Suppressor macrophage treated with lipopolysaccharide for 1 hour (primary cell): ENCODE data around the gene PPIL4.
A peak's percentile ranks its signal among the peaks of the same experiment; 100 is the strongest.
"Not testable (repeated sequence)": the region's sequence is repeated elsewhere in the genome, so short reads cannot be mapped to it uniquely, and the experiment has no call there.

Source experiments
- DNase-seq, 3 donors: peaks; one replicate each; pipeline ENCODE4 v3.0.0-alpha.2; 2020 to 2022

Gene PPIL4

DNA sequence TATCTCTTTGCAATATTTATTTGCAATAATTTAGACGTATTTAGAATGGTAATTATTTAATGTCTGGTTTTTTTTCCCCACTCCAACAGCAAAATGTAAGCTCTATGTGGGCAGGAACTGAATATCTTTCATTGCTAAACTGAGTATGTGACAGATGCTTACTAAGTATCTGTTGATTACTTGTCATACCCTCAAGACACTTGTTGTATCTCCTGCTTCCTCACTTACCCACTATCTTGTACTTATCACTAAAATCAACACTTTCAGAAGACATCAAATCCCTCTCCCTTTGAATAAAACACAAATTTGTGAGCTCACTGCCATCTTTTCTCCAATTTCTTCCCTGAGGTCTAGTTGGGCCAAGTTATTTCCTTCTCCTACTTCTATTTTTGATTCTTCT lies 30.3 kb downstream of the PPIL4 start:
- no peak for DNase-seq

DNA sequence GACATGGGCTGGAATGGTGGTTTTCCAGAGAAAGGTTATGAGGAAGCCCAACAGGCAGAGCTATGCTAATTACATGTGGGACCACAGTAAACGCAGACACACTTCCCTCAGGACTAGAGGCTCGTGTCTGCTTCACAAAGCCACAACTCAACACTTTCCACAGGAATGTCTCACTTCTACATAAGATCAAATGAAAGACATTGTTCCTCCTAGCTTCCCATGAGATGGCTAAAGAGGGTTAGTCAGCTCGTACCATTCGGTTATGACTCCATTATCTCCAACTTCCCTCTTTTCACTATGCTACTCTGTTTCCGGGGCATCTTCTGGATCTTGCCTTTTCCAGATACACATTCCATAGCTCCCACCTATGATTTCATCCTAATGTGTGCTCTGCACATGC lies 31.9 kb downstream of the PPIL4 start:
- peak; percentile 69 to 83 (median 80) for DNase-seq

- no peak for DNase-seq
These were observed 34.9 kb downstream of the PPIL4 start for GRCh38 chr6:149510793-149511512.

DNA sequence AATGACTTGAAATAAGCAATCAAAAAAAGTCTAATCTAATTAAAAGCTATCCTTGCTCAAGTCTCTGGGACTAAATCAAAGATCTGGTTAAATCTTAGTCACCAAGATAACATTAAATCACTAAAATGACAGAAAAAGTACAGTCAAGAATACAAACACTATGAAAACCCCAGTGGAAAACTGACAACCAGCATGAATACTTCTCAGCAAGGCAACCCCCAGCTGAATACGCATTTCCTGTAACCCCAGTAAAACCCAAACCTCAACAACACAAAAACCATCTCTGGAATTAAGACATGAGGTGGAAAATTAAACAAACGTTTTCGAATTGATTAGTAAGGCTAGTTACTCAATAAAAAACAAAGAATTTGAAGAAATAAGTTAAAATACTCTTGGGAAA lies 37.4 kb downstream of the PPIL4 start:
- DNase-seq = no peak

- DNase-seq = no peak
These were observed 42.0 kb downstream of the PPIL4 start for GRCh38 chr6:149503872-149504271.

- DNase-seq = no peak
These were observed 42.6 kb downstream of the PPIL4 start for GRCh38 chr6:149503276-149503675.

DNA sequence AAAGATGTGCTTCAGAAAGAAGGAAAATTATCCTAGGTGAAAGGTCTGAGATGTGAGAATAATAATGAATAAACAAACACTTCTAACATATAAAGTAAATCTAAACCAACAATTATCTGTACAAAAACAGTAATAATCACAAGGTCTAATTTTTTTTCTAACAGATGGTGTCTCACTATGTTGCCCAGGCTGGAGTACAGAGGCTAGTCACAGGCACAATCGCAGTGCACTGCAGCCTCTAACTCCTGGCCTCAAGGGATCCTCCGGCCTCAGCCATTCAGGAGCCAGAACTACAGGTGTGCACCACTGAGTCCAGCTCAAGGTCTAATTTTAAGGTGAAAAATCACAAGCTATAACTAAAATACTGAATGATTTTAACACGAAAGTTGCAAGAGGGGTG lies 44.1 kb downstream of the PPIL4 start:
- DNase-seq = no peak

DNA sequence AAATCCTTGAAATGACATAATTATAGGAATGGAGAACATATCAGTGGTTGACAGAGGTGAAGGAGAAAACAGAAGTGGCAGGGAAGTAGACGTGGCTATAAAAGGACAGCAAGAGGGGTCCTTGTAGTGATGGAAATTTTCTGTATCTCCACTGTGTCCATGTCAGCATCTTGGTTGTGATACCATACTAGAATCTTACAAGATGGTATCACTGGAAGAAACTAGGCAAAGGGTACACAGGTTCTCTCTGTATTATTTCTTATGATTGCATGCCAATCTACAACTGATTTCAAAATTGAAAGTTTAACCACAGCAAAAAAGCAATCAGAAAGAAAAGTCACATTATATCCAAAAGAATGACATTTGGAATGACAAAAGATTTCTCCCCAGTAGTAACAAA lies 44.6 kb downstream of the PPIL4 start:
- no peak for DNase-seq

- peak; percentile 45 to 73 (median 73) for DNase-seq
These were observed 45.7 kb downstream of the PPIL4 start for GRCh38 chr6:149500096-149500495.

DNA sequence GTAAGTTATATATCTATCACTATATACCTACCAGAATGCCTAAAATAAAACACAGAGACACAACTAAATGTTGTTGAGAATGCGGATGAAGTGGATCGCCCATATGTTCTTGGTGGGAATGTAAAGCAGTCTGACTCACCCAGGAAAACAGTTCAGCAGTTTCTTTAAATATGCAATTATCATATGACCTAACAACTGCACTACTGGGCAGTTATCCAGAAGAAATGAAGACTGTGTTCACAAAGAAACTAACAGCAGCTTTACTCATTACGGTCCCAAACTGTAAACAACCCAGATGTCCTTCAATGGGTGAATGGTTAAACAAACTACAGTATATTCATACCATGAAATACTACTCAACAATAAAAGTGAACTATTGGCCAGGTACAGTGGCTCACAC lies 46.8 kb downstream of the PPIL4 start:
- DNase-seq = peak; percentile 71 to 86 (median 85)

GRCh38 chr6:149497365-149497764 lies 48.5 kb downstream of the PPIL4 start:
- no peak for DNase-seq

GRCh38 chr6:149496597-149496996 lies 49.2 kb downstream of the PPIL4 start:
- DNase-seq = peak; percentile 58 to 72 (median 63)

DNA sequence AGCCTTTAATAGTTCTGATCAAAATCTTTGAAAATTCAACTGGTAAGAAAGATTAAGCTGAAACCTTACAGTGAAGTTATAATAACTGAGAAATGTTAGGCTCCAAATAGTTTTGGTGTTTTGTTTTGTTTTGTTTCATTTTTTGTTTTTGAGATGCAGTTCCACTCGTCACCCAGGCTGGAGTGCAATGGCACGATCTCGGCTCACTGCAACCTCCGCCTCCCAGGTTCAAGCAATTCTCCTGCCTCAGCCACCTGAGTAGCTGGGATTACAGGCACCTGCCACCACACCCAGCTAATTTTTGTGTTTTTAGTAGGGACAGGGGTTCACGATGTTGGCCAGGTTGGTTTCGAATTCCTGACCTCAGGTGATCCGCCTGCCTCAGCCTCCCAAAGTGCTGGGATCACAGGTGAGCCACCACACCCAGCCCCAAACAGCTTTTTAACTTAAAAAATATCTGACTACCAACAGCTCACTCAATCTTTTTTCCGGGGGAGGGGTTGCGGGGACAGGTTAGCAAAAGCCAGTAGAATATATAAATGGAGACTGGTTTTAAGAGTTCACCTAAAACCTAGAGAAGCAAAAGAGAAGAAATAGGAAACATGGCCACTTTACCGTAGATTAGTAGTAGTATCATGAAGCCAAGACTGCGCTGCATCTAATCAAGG lies 50.4 kb downstream of the PPIL4 start:
- DNase-seq = not testable (repeated sequence)

GRCh38 chr6:149494810-149495209 lies 51.0 kb downstream of the PPIL4 start:
- DNase-seq = peak; percentile 13 to 60 (median 32)

DNA sequence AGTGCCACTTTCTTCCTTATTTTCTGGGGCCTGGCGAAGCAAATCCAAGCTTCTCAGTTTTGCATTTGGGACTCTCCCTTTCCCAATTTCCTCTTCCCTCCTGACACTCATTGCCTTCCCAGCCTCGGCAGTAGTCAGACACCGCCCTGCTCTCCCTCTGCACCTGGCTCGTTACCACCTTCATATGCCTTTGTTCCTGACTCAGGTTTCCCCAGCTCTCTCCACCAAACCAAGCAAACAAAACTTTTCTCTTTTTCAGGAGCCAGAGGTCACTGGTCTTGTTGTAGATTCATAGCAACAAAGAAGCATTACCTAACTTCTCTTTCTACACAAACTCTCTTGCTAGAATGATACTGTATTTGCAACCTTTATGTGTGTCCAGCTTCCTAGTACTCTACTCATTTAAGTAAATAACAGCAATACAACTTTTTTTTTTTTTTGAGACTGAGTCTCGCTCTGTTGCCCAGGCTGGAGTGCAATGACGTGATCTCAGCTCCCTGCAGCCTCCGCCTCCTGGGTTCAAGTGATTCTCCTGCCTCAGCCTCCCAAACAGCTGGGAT lies 52.0 kb downstream of the PPIL4 start:
- peak; percentile 31 to 45 (median 41) for DNase-seq

GRCh38 chr6:149492798-149493343 lies 53.0 kb downstream of the PPIL4 start:
- no peak for DNase-seq

DNA sequence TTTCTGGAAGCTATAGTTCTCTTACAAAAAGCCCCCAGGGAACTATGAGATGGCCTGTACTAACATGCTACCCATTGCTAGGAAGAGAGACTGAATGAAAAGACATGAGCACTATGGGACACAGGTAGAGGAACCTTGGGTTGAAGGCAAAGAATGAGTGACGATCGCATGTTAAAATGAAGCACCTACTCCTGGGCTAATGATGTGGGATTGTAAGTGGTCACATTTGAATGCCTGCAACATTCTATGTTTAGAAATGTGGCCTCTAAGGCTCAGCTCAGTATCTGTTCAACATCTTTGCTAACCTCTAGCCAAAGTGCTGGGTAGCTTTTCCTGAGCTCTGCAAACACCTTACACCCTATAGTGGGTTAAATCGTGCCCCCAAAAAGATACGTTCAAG lies 55.9 kb downstream of the PPIL4 start:
- DNase-seq = no peak

DNA sequence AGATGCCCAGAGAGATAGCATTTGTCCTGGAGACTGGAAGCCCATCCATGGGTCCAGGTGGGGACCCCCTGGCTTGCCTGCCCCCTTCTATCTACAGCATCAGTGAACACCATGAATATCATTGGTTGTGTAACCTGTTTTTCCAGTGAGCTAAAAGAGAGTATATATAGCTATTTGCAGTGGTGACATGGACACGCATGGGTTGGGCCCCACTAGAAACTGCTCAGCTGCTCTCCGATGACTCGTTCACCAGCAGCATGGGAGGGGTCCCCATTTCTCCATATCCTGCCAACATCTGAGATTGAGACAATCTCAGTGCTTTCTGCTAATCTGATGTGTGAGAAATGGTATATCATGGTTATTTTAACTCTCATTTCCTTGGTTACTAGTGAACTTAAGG lies 57.0 kb downstream of the PPIL4 start:
- peak in 1 of 3 donors; percentile 53 for DNase-seq

DNA sequence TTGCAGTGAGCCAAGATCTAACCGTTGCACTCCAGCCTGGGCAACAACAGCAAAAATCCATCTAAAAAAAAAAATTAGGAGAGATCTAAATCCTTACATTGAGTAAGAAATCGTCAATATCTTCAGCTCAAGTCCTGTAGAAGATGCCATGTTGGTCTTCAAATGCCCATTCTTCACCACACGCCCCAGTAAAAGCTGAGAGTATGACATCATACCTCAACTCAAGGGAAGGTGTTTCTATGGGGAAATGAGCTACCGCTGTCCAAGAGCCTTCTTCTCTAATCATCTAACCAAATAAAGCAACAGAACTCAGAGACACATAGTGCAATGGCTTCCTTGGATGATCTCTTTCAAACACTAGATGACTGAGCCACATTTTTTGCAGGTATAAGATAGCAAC lies 58.5 kb downstream of the PPIL4 start:
- peak in 2 of 3 donors; percentile 9 to 24 for DNase-seq

- DNase-seq = peak; percentile 84 to 92 (median 88)
These were observed 60.8 kb downstream of the PPIL4 start, which contains the start of gene ZC3H12D for GRCh38 chr6:149484733-149485700. ZC3H12D (minus strand) TSS chr6:149485014; CDS start chr6:149474543, 10,471 bp downstream.

DNA sequence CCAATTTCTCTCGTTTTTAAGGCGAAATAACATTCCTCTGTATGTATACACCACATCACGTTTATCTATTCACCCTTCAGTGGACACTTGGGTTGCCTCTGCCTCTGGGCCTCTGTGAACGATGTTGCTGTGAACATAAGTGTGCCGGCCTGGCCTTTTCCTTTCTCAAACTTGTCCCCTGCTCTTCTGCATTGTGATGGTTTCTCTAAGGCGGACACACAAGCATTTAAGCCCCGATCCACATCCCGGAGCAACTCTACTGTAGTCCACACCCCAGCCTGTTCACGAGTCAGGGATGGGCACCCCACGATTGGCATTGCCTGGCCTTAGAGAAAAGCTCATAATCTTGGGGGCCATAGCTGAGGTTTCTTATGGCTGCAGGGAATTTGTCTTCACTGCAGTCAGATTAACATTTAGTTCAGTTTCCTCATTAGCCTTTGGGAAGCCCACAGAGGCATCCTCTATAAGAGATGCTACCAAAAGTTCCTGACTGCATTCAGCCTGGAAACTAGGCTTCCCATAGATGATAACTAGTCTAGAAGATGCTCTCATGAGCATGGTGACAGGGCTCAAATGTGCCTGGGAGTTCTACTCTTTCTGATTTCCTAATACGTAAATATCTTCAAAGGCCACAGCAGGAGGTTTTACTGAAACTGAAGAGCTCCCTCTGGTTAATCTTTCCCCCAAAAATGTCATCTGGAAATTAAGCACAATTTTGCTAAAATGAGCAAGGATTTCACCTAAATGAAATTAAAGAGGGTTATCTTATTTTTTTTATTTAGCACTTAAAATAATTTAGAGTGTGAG lies 61.8 kb downstream of the PPIL4 start:
- peak in 1 of 3 donors; percentile 3 for DNase-seq

DNA sequence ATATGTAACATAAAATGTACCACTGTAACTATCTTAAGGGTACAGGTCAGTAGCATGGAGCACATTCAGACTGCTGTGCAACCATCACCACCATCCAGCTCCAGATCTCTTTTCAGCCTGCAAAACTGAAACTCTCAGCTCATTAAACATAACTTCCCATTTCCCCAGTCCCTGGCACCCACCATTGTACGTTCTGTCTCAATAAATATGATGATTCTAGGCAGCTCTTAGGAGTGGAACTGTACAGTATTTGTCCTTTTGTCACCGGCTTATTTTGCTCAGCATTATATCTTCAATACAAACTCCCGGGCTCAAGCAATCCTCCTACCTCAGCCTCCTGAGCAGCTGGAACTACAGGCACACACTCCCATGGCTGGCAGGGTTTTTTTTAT lies 62.5 kb downstream of the PPIL4 start:
- DNase-seq = peak; percentile 61 to 77 (median 63)
